ENCODE measurements around the gene ARG1.
A peak's percentile ranks its signal among the peaks of the same experiment; 100 is the strongest.

The ARG1 gene

GRCh38 chr6:131586543-131586942 lies 13.5 kb downstream of the ARG1 start:
- no peak for DNase-seq (ENCODE audit: low read depth)

GRCh38 chr6:131587909-131588308 lies 14.9 kb downstream of the ARG1 start:
- no peak for DNase-seq (ENCODE audit: low read depth)

GRCh38 chr6:131588643-131589042 lies 15.6 kb downstream of the ARG1 start:
- no peak for DNase-seq (ENCODE audit: low read depth)

- DNase-seq (ENCODE audit: low read depth): no peak
Observed at GRCh38 chr6:131592935-131593334, 19.9 kb downstream of the ARG1 start.

- DNase-seq (ENCODE audit: low read depth): no peak
Observed at GRCh38 chr6:131594074-131594473, 21.0 kb downstream of the ARG1 start.

GRCh38 chr6:131597446-131597845 lies 24.4 kb downstream of the ARG1 start:
- DNase-seq (ENCODE audit: low read depth): no peak

- DNase-seq (ENCODE audit: low read depth): no peak
Observed at GRCh38 chr6:131600716-131601115, 27.7 kb downstream of the ARG1 start.

GRCh38 chr6:131602781-131603312 lies 29.8 kb downstream of the ARG1 start:
- DNase-seq (ENCODE audit: low read depth): peak; percentile 24

GRCh38 chr6:131613296-131613925 lies 40.4 kb downstream of the ARG1 start:
- DNase-seq (ENCODE audit: low read depth): no peak

- DNase-seq (ENCODE audit: low read depth): no peak
Observed at GRCh38 chr6:131615275-131615674, 42.2 kb downstream of the ARG1 start.

- DNase-seq (ENCODE audit: low read depth): peak; percentile 87
Observed at GRCh38 chr6:131627724-131628682, 55.0 kb downstream of the ARG1 start, which contains the start of gene MED23. Gene MED23, minus strand, starts transcription at chr6:131628242. Its CDS starts 193 bp downstream, at chr6:131628049.

- no peak for DNase-seq (ENCODE audit: low read depth)
Observed at GRCh38 chr6:131628726-131629125, 55.7 kb downstream of the ARG1 start.

- DNase-seq (ENCODE audit: low read depth): no peak
Observed at GRCh38 chr6:131629651-131630050, 56.6 kb downstream of the ARG1 start.

GRCh38 chr6:131631625-131632289 lies 58.7 kb downstream of the ARG1 start:
- no peak for DNase-seq (ENCODE audit: low read depth)
